ENCODE data around the gene ELOVL5.

The ELOVL5 gene

GRCh38 chr6:53301801-53302537, 46.8 kb downstream of the ELOVL5 start:
- DNase-seq: no peak

- DNase-seq: no peak
Measured at GRCh38 chr6:53300656-53301551, 47.8 kb downstream of the ELOVL5 start.

- peak; percentile 72 for DNase-seq
Measured at GRCh38 chr6:53299331-53300005, 49.3 kb downstream of the ELOVL5 start.

GRCh38 chr6:53297004-53297403, 51.7 kb downstream of the ELOVL5 start:
- no peak for DNase-seq

- no peak for DNase-seq
Measured at GRCh38 chr6:53295176-53295575, 53.6 kb downstream of the ELOVL5 start.

GRCh38 chr6:53294611-53295010, 54.1 kb downstream of the ELOVL5 start:
- DNase-seq: no peak

GRCh38 chr6:53294095-53294494, 54.7 kb downstream of the ELOVL5 start:
- peak; percentile 8 for DNase-seq

- no peak for DNase-seq
Measured at GRCh38 chr6:53293691-53294090, 55.1 kb downstream of the ELOVL5 start.

GRCh38 chr6:53290537-53291510, 57.9 kb downstream of the ELOVL5 start:
- DNase-seq: no peak

GRCh38 chr6:53287336-53288225, 61.2 kb downstream of the ELOVL5 start:
- DNase-seq: no peak

- DNase-seq: no peak
Measured at GRCh38 chr6:53284901-53285300, 63.8 kb downstream of the ELOVL5 start.

- no peak for DNase-seq
Measured at GRCh38 chr6:53282741-53283140, 66.0 kb downstream of the ELOVL5 start.

GRCh38 chr6:53282234-53282633, 66.5 kb downstream of the ELOVL5 start:
- DNase-seq: no peak

GRCh38 chr6:53281518-53282215, 67.1 kb downstream of the ELOVL5 start:
- no peak for DNase-seq

- no peak for DNase-seq
Measured at GRCh38 chr6:53280207-53280606, 68.5 kb downstream of the ELOVL5 start.

GRCh38 chr6:53279293-53279692, 69.5 kb downstream of the ELOVL5 start:
- DNase-seq: no peak

GRCh38 chr6:53273370-53273769, 75.4 kb downstream of the ELOVL5 start:
- DNase-seq: no peak

- no peak for DNase-seq
Measured at GRCh38 chr6:53269827-53270226, 78.9 kb downstream of the ELOVL5 start.

- no peak for DNase-seq
Measured at GRCh38 chr6:53268858-53269608, 79.7 kb downstream of the ELOVL5 start.
